GM12878 (cell line): ENCODE data around the gene SFXN4. TPM values are rescaled to one million over a fixed set of nuclear protein-coding genes. Genes with fewer than 3 reads are reported as not detected.

Source experiments
- ATAC-seq: fragments of 200-7000 bp; cut with Tn5 transposase; 3 replicates; pipeline ENCODE4 v1.9.1; 2020; ENCODE audit warnings: mild to moderate bottlenecking, moderate library complexity
- BruUV-seq: library from RNA; stranded (reverse); fragments of 400-500 nt; replicated peaks from 2 replicates; lab custom pipeline; 2021; lab: Mats Ljungman, UMichigan
- CTCF ChIA-PET: fragments of 300-600 bp; sonication (Branson Sonifier 250); formaldehyde crosslinking; extraction: SDS; loops from one replicate; lab custom pipeline; 2021; ENCODE audit warnings: inconsistent platforms; lab: Yijun Ruan, JAX
- POLR2A ChIA-PET: fragments of 350-600 bp; formaldehyde crosslinking; extraction: SDS; loops from one replicate; lab custom pipeline; 2021; ENCODE audit warnings: inconsistent platforms; lab: Charles Lee
- RAD21 ChIA-PET: fragments of 300-600 bp; sonication (Branson Sonifier 250); formaldehyde crosslinking; loops from one replicate; lab custom pipeline; 2023; ENCODE audit warnings: antibody characterized with exemption; ENCODE audit not compliant: unreplicated experiment; lab: Charles Lee
- SMC1A ChIA-PET: fragments of 300-600 bp; sonication (Branson Sonifier 250); formaldehyde crosslinking; loops from one replicate; lab custom pipeline; 2023; ENCODE audit not compliant: unreplicated experiment, uncharacterized antibody; lab: Charles Lee
- DNase-seq: peaks from one replicate; pipeline ENCODE4 v3.0.0-alpha.2; 2011; ENCODE audit warnings: low read depth, low spot score
- FAIRE-seq: peaks from 3 replicates; lab custom pipeline; 2011; peaks lifted over from hg19 to GRCh38; lab: Jason Lieb, UNC
- H2AFZ ChIP-seq: 2 replicates; pipeline ENCODE4 v1.6.0; 2011; ENCODE audit warnings: low read depth, low read length, control low read depth; ENCODE audit not compliant: control insufficient read depth
- H3K27ac ChIP-seq: 2 replicates; pipeline ENCODE4 v1.5.1; 2011; ENCODE audit warnings: control low read depth; ENCODE audit not compliant: control insufficient read depth, insufficient read depth
- H3K27me3 ChIP-seq, 2 experiments: replicated peaks in 1 of 2; 2 replicates each; pipeline versions ENCODE4 v1.6.0 to v1.6.1; 2011; ENCODE audit warnings: low read length in 1 of 2; ENCODE audit not compliant: control insufficient read depth in 2 of 2, insufficient read depth in 2 of 2
- H3K36me3 ChIP-seq, 2 experiments: 2 replicates each; pipeline ENCODE4 v1.5.1; 2011; ENCODE audit warnings: low read length in 1 of 2; ENCODE audit not compliant: control insufficient read depth in 2 of 2, insufficient read depth in 2 of 2
- H3K4me1 ChIP-seq: 2 replicates; pipeline ENCODE4 v1.6.1; 2011; ENCODE audit warnings: mild to moderate bottlenecking, low read length, moderate library complexity, mixed read lengths; ENCODE audit not compliant: control insufficient read depth, insufficient read depth
- H3K4me2 ChIP-seq: 2 replicates; pipeline ENCODE4 v1.6.0; 2011; ENCODE audit warnings: control low read depth; ENCODE audit not compliant: control insufficient read depth, insufficient read depth
- H3K4me3 ChIP-seq: fragments of 200-600 bp; sonication (generic); 2 replicates; pipeline ENCODE4 v1.5.1; 2016
- H3K79me2 ChIP-seq: 2 replicates; pipeline ENCODE4 v1.6.0; 2011; ENCODE audit warnings: low read length; ENCODE audit not compliant: control insufficient read depth, insufficient read depth
- H3K9ac ChIP-seq: 2 replicates; pipeline ENCODE4 v1.8.0; 2011; ENCODE audit warnings: low read length, control low read depth, mixed read lengths; ENCODE audit not compliant: control insufficient read depth, insufficient read depth
- H3K9me3 ChIP-seq: replicated peaks from 3 replicates; pipeline ENCODE4 v1.5.1; 2011; ENCODE audit warnings: mild to moderate bottlenecking, low read length; ENCODE audit not compliant: control insufficient read depth, insufficient read depth
- H4K20me1 ChIP-seq: 2 replicates; pipeline ENCODE4 v1.6.0; 2011; ENCODE audit not compliant: control insufficient read depth, insufficient read depth
- EED ChIP-seq: sonication (generic); IDR thresholded peaks from 2 replicates; pipeline ENCODE4 v1.6.1; 2016; ENCODE audit warnings: antibody characterized with exemption, low read depth
- HDAC2 ChIP-seq: fragments of 200-600 bp; sonication (generic); IDR thresholded peaks from 2 replicates; pipeline ENCODE4 v1.6.1; 2017
- JUNB ChIP-seq: IDR thresholded peaks from 2 replicates; pipeline ENCODE4 v1.6.1; 2016; ENCODE audit warnings: antibody characterized with exemption, mild to moderate bottlenecking
- MXI1 ChIP-seq: fragments of 150-350 bp; IDR thresholded peaks from 2 replicates; pipeline ENCODE4 v1.6.1; 2011; ENCODE audit warnings: low read depth, mild to moderate bottlenecking, inconsistent platforms, low read length, improper control_type of control experiment
- NFIC ChIP-seq: IDR thresholded peaks from 2 replicates; pipeline ENCODE4 v1.6.1; 2012; ENCODE audit warnings: low read depth, mild to moderate bottlenecking, inconsistent platforms, low read length, moderate library complexity
- RUNX3 ChIP-seq: IDR thresholded peaks from 2 replicates; pipeline ENCODE4 v1.6.1; 2012; ENCODE audit warnings: low read length, inconsistent platforms
- SPI1 ChIP-seq: IDR thresholded peaks from 2 replicates; pipeline ENCODE4 v1.6.1; 2011; ENCODE audit warnings: low read depth, mild to moderate bottlenecking, low read length, moderate library complexity, borderline replicate concordance; ENCODE audit not compliant: insufficient read depth
- ZBED1 ChIP-seq: IDR thresholded peaks from 2 replicates; pipeline ENCODE4 v1.6.1; 2016; ENCODE audit warnings: borderline replicate concordance
- ZNF207 ChIP-seq: fragments of 450-650 bp; IDR thresholded peaks from 2 replicates; pipeline ENCODE4 v1.6.1; 2014; ENCODE audit warnings: antibody characterized with exemption, mild to moderate bottlenecking, borderline replicate concordance
- WGBS: methylation state at CpG from one replicate; pipeline ENCODE4 v1.1.6; 2016; ENCODE audit warnings: low lambda C conversion rate; ENCODE audit not compliant: insufficient replicate concordance, insufficient coverage; ENCODE audit errors: missing lambda C conversion rate; 5-methylcytosine and 5-hydroxymethylcytosine counted together
- in situ Hi-C: fragments of 300-500 bp; cut with MboI; formaldehyde crosslinking; loops from 9 replicates; pipeline ENCODE4 v1.14.3; 2018; ENCODE audit warnings: mixed read lengths
- intact Hi-C: fragments of 100-400 bp; cut with micrococcal nuclease; formaldehyde crosslinking; loops from one replicate; pipeline ENCODE4 v1.14.2; 2022; ENCODE audit not compliant: unreplicated experiment
- polyA plus RNA-seq, 11 experiments: library from polyadenylated mRNA; depleted of rRNA in 4 of 11; unstranded in 6 of 11; stranded (reverse) in 5 of 11; fragments of >200 nt; fragmentation: Nextera tagmentation in 4 of 11; fragmentation: Illumina TruSeq in 1 of 11; extraction: Ambion mirVana in 4 of 11; extraction: Trizol in 1 of 11; gene quantifications; 1 replicate in 1 of 11; 2 replicates in 10 of 11; pipeline versions ENCODE4 v1.2.1 to v1.2.3, GENCODE V29; 2011 to 2016; ENCODE audit warnings: inconsistent platforms in 2 of 11, missing spikeins in 2 of 11, low read depth in 1 of 11
- total RNA-seq, 4 experiments: library from RNA; depleted of rRNA in 3 of 4; stranded (reverse); fragments of >200 nt in 3 of 4; fragmentation: Illumina TruSeq in 1 of 4; extraction: Trizol in 1 of 4; gene quantifications; 2 replicates each; pipeline versions ENCODE4 v1.2.1 to v1.2.3, GENCODE V29; 2013 to 2021
- TF ChIP-seq, protein P1 (sequence below): IDR thresholded peaks from 2 replicates; pipeline ENCODE4 v1.6.1; 2011; ENCODE audit warnings: borderline replicate concordance, low read depth, mild to moderate bottlenecking, moderate library complexity, mixed read lengths, low read length; ENCODE audit not compliant: insufficient read depth; ENCODE audit errors: extremely low read length
- TF ChIP-seq, protein P2 (sequence below): fragments of 450-650 bp; IDR thresholded peaks from 2 replicates; pipeline ENCODE4 v1.6.1; 2016; ENCODE audit warnings: mild to moderate bottlenecking, moderate library complexity, borderline replicate concordance
- TF ChIP-seq, protein P3 (sequence below): fragments of 150-350 bp; IDR thresholded peaks from 2 replicates; pipeline ENCODE4 v1.6.1; 2014; ENCODE audit warnings: mild to moderate bottlenecking, low read depth, low read length
- TF ChIP-seq, protein P4 (sequence below): IDR thresholded peaks from 2 replicates; pipeline ENCODE4 v1.6.1; 2012; ENCODE audit warnings: low read length, inconsistent platforms
- TF ChIP-seq, protein P5 (sequence below): IDR thresholded peaks from 2 replicates; pipeline ENCODE4 v1.6.1; 2011; ENCODE audit warnings: borderline replicate concordance, low read depth, mild to moderate bottlenecking, moderate library complexity, low read length; ENCODE audit not compliant: insufficient read depth, poor library complexity, severe bottlenecking

SFXN4 gene
- total and polyA plus RNA-seq, 10 of the 15 experiments (the other 5 are each of a cell fraction or from before 2014, with no cell fraction given): 40.7 to 111 (median 48.8) TPM

DNA sequence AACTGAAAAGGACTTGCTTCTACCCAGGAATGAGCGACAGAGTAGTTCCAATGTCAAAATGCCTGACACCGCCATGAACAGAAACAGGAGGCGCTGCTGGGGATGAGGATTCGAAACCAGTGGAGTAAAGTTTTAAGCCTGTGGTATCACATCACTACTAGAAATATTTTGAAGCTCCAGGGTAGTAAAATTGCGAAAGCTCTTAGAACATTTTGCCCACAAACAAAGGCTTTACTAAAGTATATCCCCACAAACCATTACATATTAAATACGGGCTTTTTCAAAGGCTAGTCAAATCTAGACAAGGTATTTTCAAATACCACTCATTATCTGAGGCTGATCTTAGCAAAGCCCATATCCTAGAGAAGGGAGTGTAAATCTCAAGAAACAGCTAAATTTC lies 10.7 kb upstream of the SFXN4 start:
- no TSS peak for BruUV-seq
- intact Hi-C loops (loop anchor here (2.0 kb wide), 1 partner anchor 95 kb away; the partner anchor contains the start of gene EIF3A), in situ Hi-C loops (loop anchor here (25.0 kb wide), 1 partner anchor 614 kb away; no protein-coding TSS in a partner anchor)
- Histone ChIP-seq H3K4me1 (peaks cover 14% of the 10 kb centered on the region), H3K27me3 (no peaks in the 10 kb centered on the region), H3K9ac (peak overlapping the region; percentile 15; the same call in 1 of the 2 replicates), H3K36me3 (peaks cover 7 to 31% of the 10 kb centered on the region in 2 experiments), H2AFZ (no peak overlapping the region), H3K9me3 (no peaks in the 10 kb centered on the region), H3K4me3 (no peak overlapping the region), H3K4me2 (peak overlapping the region; percentile 78), H4K20me1 (no peaks in the 10 kb centered on the region), H3K27ac (no peak overlapping the region), H3K79me2 (peaks cover 32% of the 10 kb centered on the region)
- ChIA-PET CTCF (interaction anchor here (0.9 to 2.4 kb wide), 10 partner anchors 8 to 117 kb away, joined by 3 to 10 read pairs (median 3); partner anchors contain the start of gene GRK5), RAD21 (interaction anchor here (0.6 to 1.6 kb wide), 4 partner anchors 12 to 205 kb away, joined by 3 to 7 read pairs (median 4); no protein-coding TSS in a partner anchor), SMC1A (interaction anchor here (0.7 to 2.1 kb wide), 9 partner anchors 8 to 145 kb away, joined by 3 to 9 read pairs (median 5); no protein-coding TSS in a partner anchor), POLR2A (interaction anchor here (0.6 kb wide), 1 partner anchor 368 kb away, joined by 4 read pairs; no protein-coding TSS in a partner anchor)
- DNase-seq (no peak), FAIRE-seq (no peak), ATAC-seq (peak; percentile 16)
- WGBS: 12% methylated on average over 6 of the region's 6 CpGs
- TF ChIP-seq ZBED1 (peak; percentile 37; the same call in 1 of the 2 replicates), SPI1 (no peak), RUNX3 (peak; percentile 60), MXI1 (no peak), HDAC2 (no peak), EED (peak; percentile 45), NFIC (peak; percentile 66), JUNB (peak; percentile 85), ZNF207 (no peak)
- TF ChIP-seq, protein P1, sequence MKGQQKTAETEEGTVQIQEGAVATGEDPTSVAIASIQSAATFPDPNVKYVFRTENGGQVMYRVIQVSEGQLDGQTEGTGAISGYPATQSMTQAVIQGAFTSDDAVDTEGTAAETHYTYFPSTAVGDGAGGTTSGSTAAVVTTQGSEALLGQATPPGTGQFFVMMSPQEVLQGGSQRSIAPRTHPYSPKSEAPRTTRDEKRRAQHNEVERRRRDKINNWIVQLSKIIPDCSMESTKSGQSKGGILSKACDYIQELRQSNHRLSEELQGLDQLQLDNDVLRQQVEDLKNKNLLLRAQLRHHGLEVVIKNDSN: no peak
- TF ChIP-seq, protein P2, sequence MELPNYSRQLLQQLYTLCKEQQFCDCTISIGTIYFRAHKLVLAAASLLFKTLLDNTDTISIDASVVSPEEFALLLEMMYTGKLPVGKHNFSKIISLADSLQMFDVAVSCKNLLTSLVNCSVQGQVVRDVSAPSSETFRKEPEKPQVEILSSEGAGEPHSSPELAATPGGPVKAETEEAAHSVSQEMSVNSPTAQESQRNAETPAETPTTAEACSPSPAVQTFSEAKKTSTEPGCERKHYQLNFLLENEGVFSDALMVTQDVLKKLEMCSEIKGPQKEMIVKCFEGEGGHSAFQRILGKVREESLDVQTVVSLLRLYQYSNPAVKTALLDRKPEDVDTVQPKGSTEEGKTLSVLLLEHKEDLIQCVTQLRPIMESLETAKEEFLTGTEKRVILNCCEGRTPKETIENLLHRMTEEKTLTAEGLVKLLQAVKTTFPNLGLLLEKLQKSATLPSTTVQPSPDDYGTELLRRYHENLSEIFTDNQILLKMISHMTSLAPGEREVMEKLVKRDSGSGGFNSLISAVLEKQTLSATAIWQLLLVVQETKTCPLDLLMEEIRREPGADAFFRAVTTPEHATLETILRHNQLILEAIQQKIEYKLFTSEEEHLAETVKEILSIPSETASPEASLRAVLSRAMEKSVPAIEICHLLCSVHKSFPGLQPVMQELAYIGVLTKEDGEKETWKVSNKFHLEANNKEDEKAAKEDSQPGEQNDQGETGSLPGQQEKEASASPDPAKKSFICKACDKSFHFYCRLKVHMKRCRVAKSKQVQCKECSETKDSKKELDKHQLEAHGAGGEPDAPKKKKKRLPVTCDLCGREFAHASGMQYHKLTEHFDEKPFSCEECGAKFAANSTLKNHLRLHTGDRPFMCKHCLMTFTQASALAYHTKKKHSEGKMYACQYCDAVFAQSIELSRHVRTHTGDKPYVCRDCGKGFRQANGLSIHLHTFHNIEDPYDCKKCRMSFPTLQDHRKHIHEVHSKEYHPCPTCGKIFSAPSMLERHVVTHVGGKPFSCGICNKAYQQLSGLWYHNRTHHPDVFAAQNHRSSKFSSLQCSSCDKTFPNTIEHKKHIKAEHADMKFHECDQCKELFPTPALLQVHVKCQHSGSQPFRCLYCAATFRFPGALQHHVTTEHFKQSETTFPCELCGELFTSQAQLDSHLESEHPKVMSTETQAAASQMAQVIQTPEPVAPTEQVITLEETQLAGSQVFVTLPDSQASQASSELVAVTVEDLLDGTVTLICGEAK: no peak
- TF ChIP-seq, protein P3, sequence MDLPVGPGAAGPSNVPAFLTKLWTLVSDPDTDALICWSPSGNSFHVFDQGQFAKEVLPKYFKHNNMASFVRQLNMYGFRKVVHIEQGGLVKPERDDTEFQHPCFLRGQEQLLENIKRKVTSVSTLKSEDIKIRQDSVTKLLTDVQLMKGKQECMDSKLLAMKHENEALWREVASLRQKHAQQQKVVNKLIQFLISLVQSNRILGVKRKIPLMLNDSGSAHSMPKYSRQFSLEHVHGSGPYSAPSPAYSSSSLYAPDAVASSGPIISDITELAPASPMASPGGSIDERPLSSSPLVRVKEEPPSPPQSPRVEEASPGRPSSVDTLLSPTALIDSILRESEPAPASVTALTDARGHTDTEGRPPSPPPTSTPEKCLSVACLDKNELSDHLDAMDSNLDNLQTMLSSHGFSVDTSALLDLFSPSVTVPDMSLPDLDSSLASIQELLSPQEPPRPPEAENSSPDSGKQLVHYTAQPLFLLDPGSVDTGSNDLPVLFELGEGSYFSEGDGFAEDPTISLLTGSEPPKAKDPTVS: no peak
- TF ChIP-seq, protein P4, sequence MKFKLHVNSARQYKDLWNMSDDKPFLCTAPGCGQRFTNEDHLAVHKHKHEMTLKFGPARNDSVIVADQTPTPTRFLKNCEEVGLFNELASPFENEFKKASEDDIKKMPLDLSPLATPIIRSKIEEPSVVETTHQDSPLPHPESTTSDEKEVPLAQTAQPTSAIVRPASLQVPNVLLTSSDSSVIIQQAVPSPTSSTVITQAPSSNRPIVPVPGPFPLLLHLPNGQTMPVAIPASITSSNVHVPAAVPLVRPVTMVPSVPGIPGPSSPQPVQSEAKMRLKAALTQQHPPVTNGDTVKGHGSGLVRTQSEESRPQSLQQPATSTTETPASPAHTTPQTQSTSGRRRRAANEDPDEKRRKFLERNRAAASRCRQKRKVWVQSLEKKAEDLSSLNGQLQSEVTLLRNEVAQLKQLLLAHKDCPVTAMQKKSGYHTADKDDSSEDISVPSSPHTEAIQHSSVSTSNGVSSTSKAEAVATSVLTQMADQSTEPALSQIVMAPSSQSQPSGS: 0 out of 2 replicates have a peak, but pooled peaks have one; percentile 20
- TF ChIP-seq, protein P5, sequence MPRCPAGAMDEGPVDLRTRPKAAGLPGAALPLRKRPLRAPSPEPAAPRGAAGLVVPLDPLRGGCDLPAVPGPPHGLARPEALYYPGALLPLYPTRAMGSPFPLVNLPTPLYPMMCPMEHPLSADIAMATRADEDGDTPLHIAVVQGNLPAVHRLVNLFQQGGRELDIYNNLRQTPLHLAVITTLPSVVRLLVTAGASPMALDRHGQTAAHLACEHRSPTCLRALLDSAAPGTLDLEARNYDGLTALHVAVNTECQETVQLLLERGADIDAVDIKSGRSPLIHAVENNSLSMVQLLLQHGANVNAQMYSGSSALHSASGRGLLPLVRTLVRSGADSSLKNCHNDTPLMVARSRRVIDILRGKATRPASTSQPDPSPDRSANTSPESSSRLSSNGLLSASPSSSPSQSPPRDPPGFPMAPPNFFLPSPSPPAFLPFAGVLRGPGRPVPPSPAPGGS: peak; percentile 19
